Endothelial cell of umbilical vein (primary cell): ENCODE data around the gene FAM186B. TPM values are rescaled to one million over a fixed set of nuclear protein-coding genes. Genes with fewer than 3 reads are reported as not detected.

ENCODE experiments used
- BruUV-seq: library from RNA; stranded (reverse); fragments of 400-500 nt; replicated peaks from 2 replicates; lab custom pipeline; 2021; lab: Mats Ljungman, UMichigan
- CTCF ChIA-PET: fragments of 300-600, 350-600 bp; sonication (Branson Sonifier 250); formaldehyde crosslinking; loops from one replicate; lab custom pipeline; 2021; ENCODE audit warnings: antibody characterized with exemption, inconsistent platforms; lab: Charles Lee
- POLR2A ChIA-PET: fragments of 300-600, 350-600 bp; sonication (Branson Sonifier 250); formaldehyde crosslinking; loops from one replicate; lab custom pipeline; 2021; ENCODE audit warnings: antibody characterized with exemption, inconsistent platforms; lab: Charles Lee
- DNase-seq: peaks from one replicate; pipeline ENCODE4 v3.0.0-alpha.2; 2011; ENCODE audit warnings: low read depth, low spot score
- FAIRE-seq: peaks from 2 replicates; lab custom pipeline; 2011; peaks lifted over from hg19 to GRCh38; lab: Jason Lieb, UNC
- H2AFZ ChIP-seq: 2 replicates; pipeline ENCODE4 v1.6.0; 2012; ENCODE audit warnings: low read depth, low read length, control low read depth, inconsistent platforms
- H3K27ac ChIP-seq: 2 replicates; pipeline ENCODE4 v1.5.1; 2011; ENCODE audit warnings: low read depth, mild to moderate bottlenecking, control low read depth, low read length, moderate library complexity; ENCODE audit not compliant: insufficient read depth
- H3K27me3 ChIP-seq, 2 experiments: 2 replicates each; pipeline versions ENCODE4 v1.6.0 to v1.6.1; 2011; ENCODE audit warnings: low read length in 2 of 2, mixed read lengths in 1 of 2; ENCODE audit not compliant: control insufficient read depth in 2 of 2, insufficient read depth in 2 of 2
- H3K36me3 ChIP-seq, 2 experiments: 2 replicates in 1 of 2; 3 replicates in 1 of 2; pipeline ENCODE4 v1.5.1; 2011; ENCODE audit warnings: low read length in 2 of 2, mild to moderate bottlenecking in 1 of 2, moderate library complexity in 1 of 2; ENCODE audit not compliant: control insufficient read depth in 2 of 2, insufficient read depth in 2 of 2; ENCODE audit errors: extremely low read depth in 1 of 2
- H3K4me1 ChIP-seq: 3 replicates; pipeline ENCODE4 v1.5.1; 2011; ENCODE audit warnings: mild to moderate bottlenecking, low read length; ENCODE audit not compliant: control insufficient read depth, insufficient read depth; ENCODE audit errors: extremely low read depth
- H3K4me2 ChIP-seq: 2 replicates; pipeline ENCODE4 v1.6.1; 2011; ENCODE audit warnings: low read length, control low read depth, mixed read lengths; ENCODE audit not compliant: insufficient read depth
- H3K4me3 ChIP-seq, 3 experiments: fragments of 200-600 bp in 1 of 3; sonication (generic), shearing (Covaris generic) in 1 of 3; replicated peaks in 1 of 3; 2 replicates each; pipeline ENCODE4 v1.5.1; 2011 to 2016; ENCODE audit warnings: control low read depth in 3 of 3, low read length in 3 of 3, mild to moderate bottlenecking in 2 of 3, inconsistent platforms in 1 of 3, low read depth in 1 of 3, moderate library complexity in 1 of 3; ENCODE audit not compliant: insufficient read depth in 1 of 3
- H3K79me2 ChIP-seq: 2 replicates; pipeline ENCODE4 v1.6.0; 2012; ENCODE audit warnings: low read length, inconsistent platforms; ENCODE audit not compliant: control insufficient read depth, insufficient read depth
- H3K9ac ChIP-seq: replicated peaks from 2 replicates; pipeline ENCODE3; 2011; ENCODE audit warnings: low read length, control low read depth; ENCODE audit not compliant: insufficient read depth; ENCODE audit errors: extremely low read depth
- H3K9me1 ChIP-seq: replicated peaks from 3 replicates; pipeline ENCODE4 v1.6.0; 2011; ENCODE audit warnings: mild to moderate bottlenecking, low read length; ENCODE audit not compliant: control insufficient read depth, insufficient read depth; ENCODE audit errors: extremely low read depth
- H3K9me3 ChIP-seq: replicated peaks from 2 replicates; pipeline ENCODE4 v1.5.1; 2012; ENCODE audit warnings: low read length, inconsistent platforms; ENCODE audit not compliant: control insufficient read depth, insufficient read depth
- H4K20me1 ChIP-seq: replicated peaks from 2 replicates; pipeline ENCODE3; 2011; ENCODE audit warnings: mild to moderate bottlenecking, low read length; ENCODE audit not compliant: control insufficient read depth, insufficient read depth; ENCODE audit errors: extremely low read depth
- EZH2 ChIP-seq: IDR thresholded peaks from 2 replicates; pipeline ENCODE4 v1.6.1; 2012; ENCODE audit warnings: borderline replicate concordance, low read depth, mild to moderate bottlenecking, moderate library complexity, low read length, inconsistent platforms; ENCODE audit not compliant: severe bottlenecking
- FOS ChIP-seq: IDR thresholded peaks from 2 replicates; pipeline ENCODE4 v1.6.1; 2011; ENCODE audit warnings: mild to moderate bottlenecking, low read length, moderate library complexity, borderline replicate concordance; ENCODE audit not compliant: insufficient read depth
- GATA2 ChIP-seq: IDR thresholded peaks from 2 replicates; pipeline ENCODE4 v1.7.0; 2011; ENCODE audit warnings: low read depth, mild to moderate bottlenecking, moderate library complexity, mixed read lengths, low read length; ENCODE audit not compliant: insufficient read length, insufficient read depth
- JUN ChIP-seq: IDR thresholded peaks from 2 replicates; pipeline ENCODE4 v1.6.1; 2011; ENCODE audit warnings: borderline replicate concordance, low read depth; ENCODE audit not compliant: insufficient read length, insufficient read depth
- MYC ChIP-seq: IDR thresholded peaks from one replicate; pipeline ENCODE4 v1.6.1; 2011; ENCODE audit warnings: mild to moderate bottlenecking, low read depth, low read length
- POLR2A ChIP-seq: IDR thresholded peaks from 2 replicates; pipeline ENCODE4 v1.6.1; 2012; ENCODE audit warnings: low read depth, mild to moderate bottlenecking, control low read depth, low read length
- POLR2AphosphoS5 ChIP-seq: IDR thresholded peaks from 2 replicates; pipeline ENCODE4 v1.6.1; 2012; ENCODE audit warnings: low read depth, mild to moderate bottlenecking, control low read depth, low read length, moderate library complexity; ENCODE audit not compliant: insufficient read depth
- dilution Hi-C: fragments of 300-500 bp; cut with MboI; formaldehyde crosslinking; loops from one replicate; pipeline ENCODE4 v1.15.0; 2019; ENCODE audit warnings: low sequenced_read_pairs; ENCODE audit not compliant: extremely low pct_ligation_motif_present
- intact Hi-C: fragments of 100-400 bp; cut with micrococcal nuclease; formaldehyde crosslinking; loops from one replicate; pipeline ENCODE4 v1.10.0; 2022
- polyA plus RNA-seq, 4 experiments: library from polyadenylated mRNA; depleted of rRNA in 3 of 4; stranded (reverse) in 3 of 4; unstranded in 1 of 4; fragments of >200 nt; gene quantifications; 2 replicates each; pipeline versions ENCODE4 v1.2.1 to v1.2.3, GENCODE V29; 2011 to 2012; ENCODE audit warnings: missing spikeins in 1 of 4
- total RNA-seq: library from RNA; stranded (reverse); gene quantifications from 2 replicates; pipeline ENCODE4 v1.2.3, GENCODE V29; 2021
- TF ChIP-seq, protein P1 (sequence below): IDR thresholded peaks from 2 replicates; pipeline ENCODE4 v1.6.1; 2011; ENCODE audit not compliant: insufficient read depth, insufficient read length
- TF ChIP-seq, protein P2 (sequence below), 2 donors: IDR thresholded peaks; 1 replicate in 1 of 2; 2 replicates in 1 of 2; pipeline ENCODE4 v1.5.1; 2011; ENCODE audit warnings: low read length in 2 of 2, mild to moderate bottlenecking in 2 of 2, moderate library complexity in 2 of 2, control low read depth in 1 of 2, inconsistent platforms in 1 of 2, low read depth in 1 of 2; ENCODE audit not compliant: insufficient read depth in 1 of 2; ENCODE audit errors: extremely low read depth in 1 of 2

FAM186B gene
- total and polyA plus RNA-seq, 2 donors (not counting 3 experiments of a cell fraction or from before 2014, with no cell fraction given) = 0.10 to 0.33 TPM

DNA sequence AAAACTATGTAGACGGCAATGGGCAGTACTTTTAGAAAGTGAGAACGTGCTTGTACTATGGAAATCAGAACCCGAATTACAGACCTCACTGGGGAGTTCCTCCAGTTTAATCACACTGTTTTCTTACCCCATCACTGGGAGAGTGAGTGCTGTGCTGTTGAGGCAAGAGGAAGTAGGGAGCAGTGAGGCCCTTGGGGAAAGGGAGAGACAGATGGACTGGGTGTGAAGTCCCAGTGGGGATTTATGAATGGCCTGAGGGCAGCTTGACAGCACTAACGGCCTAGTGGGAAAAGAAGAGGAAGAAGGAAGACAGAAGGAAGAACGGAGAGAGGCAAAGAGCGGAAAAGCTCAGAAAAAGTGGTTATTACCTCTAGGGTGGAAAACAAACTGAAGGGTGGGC lies 43.2 kb downstream of the FAM186B start:
- DNase-seq (no peak), FAIRE-seq (no peak)
- Histone ChIP-seq H3K9ac (no peak overlapping the region), H3K27me3 (no peaks in the 10 kb centered on the region), H3K9me3 (no peaks in the 10 kb centered on the region), H3K4me2 (no peak overlapping the region), H3K27ac (no peak overlapping the region), H4K20me1 (no peaks in the 10 kb centered on the region), H3K4me3 (no peak overlapping the region), H3K36me3 (peaks cover 13 to 56% of the 10 kb centered on the region in 2 experiments), H3K4me1 (peaks cover 7% of the 10 kb centered on the region), H3K79me2 (peaks cover 13% of the 10 kb centered on the region), H2AFZ (no peak overlapping the region), H3K9me1 (no peaks in the 10 kb centered on the region)
- TF ChIP-seq POLR2AphosphoS5 (no peak), EZH2 (no peak), JUN (no peak), GATA2 (no peak), POLR2A (no peak), FOS (no peak), MYC (no peak)
- TF ChIP-seq, protein P1, sequence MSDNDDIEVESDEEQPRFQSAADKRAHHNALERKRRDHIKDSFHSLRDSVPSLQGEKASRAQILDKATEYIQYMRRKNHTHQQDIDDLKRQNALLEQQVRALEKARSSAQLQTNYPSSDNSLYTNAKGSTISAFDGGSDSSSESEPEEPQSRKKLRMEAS = no peak
- TF ChIP-seq, protein P2, sequence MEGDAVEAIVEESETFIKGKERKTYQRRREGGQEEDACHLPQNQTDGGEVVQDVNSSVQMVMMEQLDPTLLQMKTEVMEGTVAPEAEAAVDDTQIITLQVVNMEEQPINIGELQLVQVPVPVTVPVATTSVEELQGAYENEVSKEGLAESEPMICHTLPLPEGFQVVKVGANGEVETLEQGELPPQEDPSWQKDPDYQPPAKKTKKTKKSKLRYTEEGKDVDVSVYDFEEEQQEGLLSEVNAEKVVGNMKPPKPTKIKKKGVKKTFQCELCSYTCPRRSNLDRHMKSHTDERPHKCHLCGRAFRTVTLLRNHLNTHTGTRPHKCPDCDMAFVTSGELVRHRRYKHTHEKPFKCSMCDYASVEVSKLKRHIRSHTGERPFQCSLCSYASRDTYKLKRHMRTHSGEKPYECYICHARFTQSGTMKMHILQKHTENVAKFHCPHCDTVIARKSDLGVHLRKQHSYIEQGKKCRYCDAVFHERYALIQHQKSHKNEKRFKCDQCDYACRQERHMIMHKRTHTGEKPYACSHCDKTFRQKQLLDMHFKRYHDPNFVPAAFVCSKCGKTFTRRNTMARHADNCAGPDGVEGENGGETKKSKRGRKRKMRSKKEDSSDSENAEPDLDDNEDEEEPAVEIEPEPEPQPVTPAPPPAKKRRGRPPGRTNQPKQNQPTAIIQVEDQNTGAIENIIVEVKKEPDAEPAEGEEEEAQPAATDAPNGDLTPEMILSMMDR (IDR thresholded peaks at IDR 0.05; ENCODE audit: extremely low read depth in 1 of 2, insufficient read depth in 1 of 2, low read depth in 1 of 2, low read length in 2 of 2) = no peak
- POLR2A ChIA-PET = no interaction called here
- BruUV-seq = no TSS peak
- CTCF ChIA-PET = interaction anchor here (0.8 to 1.7 kb wide), 4 partner anchors 8 to 215 kb away, joined by 3 to 8 read pairs (median 4); no protein-coding TSS in a partner anchor
- intact Hi-C loops = no loop called here
- dilution Hi-C loops = no loop called here
